Measurements from ENCODE around the gene KLHL29.

- no peak for TF ChIP-seq POLR2A (IDR thresholded peaks at IDR 0.05)
- no peak for TF ChIP-seq CTCF (IDR thresholded peaks at IDR 0.05)
Observed at GRCh38 chr2:23346029-23346428, 39.0 kb upstream of the KLHL29 start.

Measured in thyroid gland (tissue), 4 donors.